Measurements from ENCODE around the gene PCDH18.

GRCh38 chr4:137558951-137559350 is 26.7 kb upstream of the PCDH18 start:
- TF ChIP-seq ZBTB7A (IDR thresholded peaks at IDR 0.05; ENCODE audit: low read depth) (no peak), MAX (IDR thresholded peaks at IDR 0.05) (no peak), RAD21 (IDR thresholded peaks at IDR 0.05; ENCODE audit: low read depth) (no peak), YY1 (IDR thresholded peaks at IDR 0.05; ENCODE audit: low read depth) (no peak), EP300 (IDR thresholded peaks at IDR 0.05; ENCODE audit: borderline replicate concordance) (no peak), TAF1 (IDR thresholded peaks at IDR 0.05; ENCODE audit: low read depth) (no peak)
